Fibroblast of villous mesenchyme (primary cell): ENCODE data around the gene SLC28A1. TPM values are rescaled to one million over a fixed set of nuclear protein-coding genes. Genes with fewer than 3 reads are reported as not detected.

Experiments
- DNase-seq: peaks from one replicate; pipeline ENCODE4 v3.0.0-alpha.2; 2010; ENCODE audit warnings: low read depth
- H3K4me3 ChIP-seq: 2 replicates; pipeline ENCODE4 v1.5.1; 2011; ENCODE audit warnings: low read depth, mild to moderate bottlenecking, low read length
- total RNA-seq: library from RNA; depleted of rRNA; stranded (reverse); fragments of >200 nt; gene quantifications from 2 replicates; pipeline ENCODE4 v1.2.3, GENCODE V29; 2012
- TF ChIP-seq, protein P1 (sequence below): IDR thresholded peaks from 2 replicates; pipeline ENCODE4 v1.5.1; 2012; ENCODE audit warnings: low read depth, mild to moderate bottlenecking, low read length; ENCODE audit not compliant: insufficient read depth

SLC28A1 gene
- total RNA-seq, 1 donor: not detected

DNA sequence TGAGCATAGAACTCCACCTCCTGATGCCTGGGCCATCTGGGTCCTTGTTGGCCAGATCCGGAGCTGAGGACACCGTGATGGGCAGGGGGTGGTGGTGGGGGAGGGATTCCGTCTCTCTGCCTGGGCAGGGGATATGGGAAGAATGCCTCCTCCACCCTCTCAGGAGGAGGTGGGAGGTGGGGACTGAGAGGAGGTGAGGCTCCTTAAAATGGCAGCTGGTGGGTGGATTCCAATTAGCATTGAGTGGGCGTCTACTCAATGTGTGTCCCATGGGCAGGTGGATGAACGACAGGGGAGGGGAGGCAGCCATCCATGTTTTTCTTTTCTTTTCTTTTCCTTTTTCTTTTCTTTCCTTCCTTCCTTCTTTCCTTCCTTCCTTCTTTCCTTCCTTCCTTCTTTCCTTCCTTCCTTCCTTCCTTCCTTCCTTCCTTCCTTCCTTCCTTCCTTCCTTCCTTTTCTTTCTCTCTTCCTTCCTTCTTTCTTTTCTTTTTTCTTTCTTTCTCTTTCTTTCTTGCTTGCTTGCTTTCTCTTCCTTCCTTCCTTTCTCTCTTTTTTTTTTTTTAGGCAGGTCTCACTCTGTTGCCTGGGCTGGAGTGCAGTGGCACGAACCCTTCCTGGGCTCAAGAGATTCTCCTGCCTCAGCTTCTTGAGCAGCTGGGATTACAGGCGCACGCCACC is 5.0 kb downstream of the SLC28A1 start:
- no peak for DNase-seq
- H3K4me3 ChIP-seq: no peak overlapping the region
- TF ChIP-seq, protein P1, sequence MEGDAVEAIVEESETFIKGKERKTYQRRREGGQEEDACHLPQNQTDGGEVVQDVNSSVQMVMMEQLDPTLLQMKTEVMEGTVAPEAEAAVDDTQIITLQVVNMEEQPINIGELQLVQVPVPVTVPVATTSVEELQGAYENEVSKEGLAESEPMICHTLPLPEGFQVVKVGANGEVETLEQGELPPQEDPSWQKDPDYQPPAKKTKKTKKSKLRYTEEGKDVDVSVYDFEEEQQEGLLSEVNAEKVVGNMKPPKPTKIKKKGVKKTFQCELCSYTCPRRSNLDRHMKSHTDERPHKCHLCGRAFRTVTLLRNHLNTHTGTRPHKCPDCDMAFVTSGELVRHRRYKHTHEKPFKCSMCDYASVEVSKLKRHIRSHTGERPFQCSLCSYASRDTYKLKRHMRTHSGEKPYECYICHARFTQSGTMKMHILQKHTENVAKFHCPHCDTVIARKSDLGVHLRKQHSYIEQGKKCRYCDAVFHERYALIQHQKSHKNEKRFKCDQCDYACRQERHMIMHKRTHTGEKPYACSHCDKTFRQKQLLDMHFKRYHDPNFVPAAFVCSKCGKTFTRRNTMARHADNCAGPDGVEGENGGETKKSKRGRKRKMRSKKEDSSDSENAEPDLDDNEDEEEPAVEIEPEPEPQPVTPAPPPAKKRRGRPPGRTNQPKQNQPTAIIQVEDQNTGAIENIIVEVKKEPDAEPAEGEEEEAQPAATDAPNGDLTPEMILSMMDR: no peak

DNA sequence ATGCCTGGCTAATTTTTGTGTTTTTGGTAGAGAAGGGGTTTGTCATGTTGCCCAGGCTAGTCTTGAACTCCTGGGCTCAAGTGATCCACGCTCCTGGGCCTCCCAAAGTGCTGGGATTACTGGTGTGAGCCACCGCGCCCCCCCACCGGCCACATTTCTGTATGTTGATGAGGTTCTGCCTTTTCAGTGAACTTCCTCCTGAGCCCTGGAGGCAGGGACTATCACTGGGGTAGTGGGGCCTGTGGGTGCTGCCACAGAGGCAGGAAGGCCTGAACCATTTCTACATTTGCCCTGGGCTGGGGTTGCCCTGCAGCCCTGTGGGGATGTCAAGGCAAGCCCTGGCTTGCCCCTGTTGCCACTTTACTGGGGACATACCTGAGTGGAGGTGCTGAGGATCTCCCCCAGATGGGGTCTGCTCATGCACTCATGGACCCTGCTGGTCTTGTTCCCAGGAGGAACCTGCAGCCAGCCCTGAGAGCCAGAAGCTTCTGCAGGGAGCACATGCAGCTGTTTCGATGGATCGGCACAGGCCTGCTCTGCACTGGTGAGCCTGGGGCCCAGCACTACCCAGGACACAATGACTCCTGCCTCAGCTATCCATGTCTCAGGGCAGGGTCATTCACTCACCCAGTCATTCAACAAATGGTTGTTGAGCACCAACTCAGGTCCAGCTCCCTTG is 5.7 kb downstream of the SLC28A1 start:
- no peak overlapping the region for H3K4me3 ChIP-seq
- TF ChIP-seq, protein P1: no peak
- no peak for DNase-seq

DNA sequence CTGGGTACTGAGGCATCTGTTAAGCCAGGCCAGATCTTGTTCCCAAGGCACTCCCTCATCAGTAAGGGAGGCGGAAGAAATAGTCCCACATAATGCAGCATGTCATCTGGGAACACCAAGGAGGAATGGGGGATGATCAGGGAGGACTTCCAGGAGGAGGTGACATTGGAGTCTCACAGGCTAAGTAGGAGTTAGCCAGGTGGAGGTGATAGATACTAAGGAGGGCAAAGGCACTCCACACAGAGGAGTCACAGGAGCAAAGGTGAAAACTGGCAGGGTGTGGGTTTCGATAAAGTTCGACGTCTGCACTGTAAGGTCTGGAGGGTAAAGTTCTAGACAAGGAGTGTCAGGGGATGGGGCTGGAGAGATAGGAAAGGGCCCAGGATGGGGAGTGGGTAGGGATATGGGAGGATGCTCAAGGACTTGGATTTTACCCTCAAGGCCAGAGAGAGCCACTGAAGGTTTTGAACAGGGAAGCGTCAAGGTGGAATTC is 6.3 kb downstream of the SLC28A1 start:
- no peak overlapping the region for H3K4me3 ChIP-seq
- DNase-seq: no peak
- TF ChIP-seq, protein P1: no peak

DNA sequence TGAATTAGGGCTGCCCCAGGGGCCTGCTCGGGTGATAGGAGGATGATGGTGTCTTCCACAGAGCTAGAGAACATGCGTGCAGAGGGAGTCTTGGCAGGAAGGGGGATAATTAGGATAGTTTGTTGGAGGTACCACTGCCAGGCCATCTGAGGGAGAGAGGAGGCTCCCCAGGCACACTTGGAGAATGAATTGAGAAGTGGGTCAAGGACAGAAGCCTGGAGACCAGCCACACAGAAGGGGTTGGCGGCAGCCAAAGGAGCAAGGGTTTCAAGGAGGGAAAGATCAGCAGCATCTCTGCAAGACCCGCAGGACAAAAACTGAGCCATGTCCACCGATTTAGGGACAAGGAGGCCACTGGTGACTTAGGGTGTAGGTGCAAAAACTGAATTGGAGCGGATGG is 6.9 kb downstream of the SLC28A1 start:
- DNase-seq: no peak
- TF ChIP-seq, protein P1: no peak
- no peak overlapping the region for H3K4me3 ChIP-seq

DNA sequence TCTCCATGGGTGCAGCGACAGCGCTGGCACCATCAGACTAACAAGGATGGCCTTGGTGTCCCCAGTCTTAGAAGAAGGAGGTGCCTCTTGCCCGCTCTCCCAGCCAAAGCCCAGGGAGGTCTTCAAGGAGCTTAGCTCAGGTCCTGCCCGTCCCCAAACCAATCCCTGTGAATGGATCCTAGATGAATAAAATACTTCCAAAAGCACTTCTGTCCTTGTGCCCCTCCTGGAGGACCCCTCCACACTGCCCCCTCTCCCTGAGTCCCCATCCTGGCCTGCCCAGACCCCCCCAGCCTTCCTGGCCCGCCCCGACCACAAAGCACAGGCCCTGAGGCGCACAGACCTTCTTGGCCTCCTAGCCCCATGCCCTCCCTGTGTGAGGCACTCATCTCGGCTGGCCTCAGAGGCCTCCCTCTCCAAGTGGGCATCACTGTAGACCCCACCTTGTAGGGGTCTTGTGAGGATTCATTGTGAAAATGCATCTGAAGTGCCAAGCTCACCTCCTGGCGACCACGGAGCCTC is 8.4 kb downstream of the SLC28A1 start:
- TF ChIP-seq, protein P1: no peak
- no peak for DNase-seq
- H3K4me3 ChIP-seq: no peak overlapping the region

DNA sequence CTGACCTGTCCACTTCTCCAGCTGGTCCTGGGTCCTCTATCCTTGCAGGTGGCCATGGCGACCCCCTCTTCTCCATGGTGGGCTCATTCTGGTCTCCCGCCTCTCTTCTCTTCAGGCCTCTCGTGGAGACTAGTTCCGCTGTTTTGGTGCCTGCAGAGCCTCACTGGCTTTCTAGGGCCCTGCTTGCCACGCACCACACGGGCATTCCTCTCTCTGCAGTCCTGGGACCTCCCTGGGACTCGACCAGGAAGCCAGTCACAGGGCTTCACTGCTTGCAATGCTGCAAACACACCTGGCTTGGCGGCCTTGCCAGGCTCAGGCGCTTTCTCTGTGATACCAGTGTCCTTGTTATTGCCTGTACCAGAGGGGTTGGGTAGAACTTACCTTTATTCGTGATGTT is 9.1 kb downstream of the SLC28A1 start:
- H3K4me3 ChIP-seq: no peak overlapping the region
- TF ChIP-seq, protein P1: no peak
- DNase-seq: no peak
